HL-60 (cell line): ENCODE measurements around the gene KIR2DL4.
"Not testable (repeated sequence)": the region's sequence is repeated elsewhere in the genome, so short reads cannot be mapped to it uniquely, and the experiment has no call there.

ENCODE experiments used
- DNase-seq, 2 experiments: peaks; one replicate each; pipeline ENCODE4 v3.0.0-alpha.2; 2010 to 2020; ENCODE audit warnings: low read depth in 1 of 2, low spot score in 1 of 2
- H3K27ac ChIP-seq: fragments of 250-450 bp; sonication (Bioruptor Pico); replicated peaks from 2 replicates; pipeline ENCODE4 v1.5.1; 2020; ENCODE audit warnings: mild to moderate bottlenecking, moderate library complexity
- H3K27me3 ChIP-seq: fragments of 250-450 bp; sonication (Bioruptor Pico); 2 replicates; pipeline ENCODE4 v1.5.1; 2021; ENCODE audit warnings: mild to moderate bottlenecking, moderate library complexity; ENCODE audit not compliant: insufficient read depth, poor library complexity, severe bottlenecking
- H3K4me3 ChIP-seq: replicated peaks from 2 replicates; pipeline ENCODE4 v1.5.1; 2011; ENCODE audit warnings: mild to moderate bottlenecking, control low read depth, low read length; ENCODE audit not compliant: insufficient read depth
- CTCF ChIP-seq: IDR thresholded peaks from one replicate; pipeline ENCODE4 v1.5.1; 2011; ENCODE audit warnings: low read length, control low read depth, inconsistent platforms; ENCODE audit not compliant: insufficient read depth
- GABPA ChIP-seq: IDR thresholded peaks from 2 replicates; pipeline ENCODE4 v1.6.1; 2012; ENCODE audit warnings: low read depth
- POLR2AphosphoS5 ChIP-seq: IDR thresholded peaks from 2 replicates; pipeline ENCODE4 v1.6.1; 2012; ENCODE audit warnings: low read depth
- SPI1 ChIP-seq: IDR thresholded peaks from 2 replicates; pipeline ENCODE4 v1.6.1; 2012; ENCODE audit warnings: low read depth, mild to moderate bottlenecking, borderline replicate concordance
- TF ChIP-seq, protein P1 (sequence below): IDR thresholded peaks from 2 replicates; pipeline ENCODE4 v1.6.1; 2012; ENCODE audit warnings: low read depth; ENCODE audit not compliant: insufficient replicate concordance

The KIR2DL4 gene

GRCh38 chr19:54805665-54806515 is 2.5 kb downstream of the KIR2DL4 start:
- TF ChIP-seq, protein P1, sequence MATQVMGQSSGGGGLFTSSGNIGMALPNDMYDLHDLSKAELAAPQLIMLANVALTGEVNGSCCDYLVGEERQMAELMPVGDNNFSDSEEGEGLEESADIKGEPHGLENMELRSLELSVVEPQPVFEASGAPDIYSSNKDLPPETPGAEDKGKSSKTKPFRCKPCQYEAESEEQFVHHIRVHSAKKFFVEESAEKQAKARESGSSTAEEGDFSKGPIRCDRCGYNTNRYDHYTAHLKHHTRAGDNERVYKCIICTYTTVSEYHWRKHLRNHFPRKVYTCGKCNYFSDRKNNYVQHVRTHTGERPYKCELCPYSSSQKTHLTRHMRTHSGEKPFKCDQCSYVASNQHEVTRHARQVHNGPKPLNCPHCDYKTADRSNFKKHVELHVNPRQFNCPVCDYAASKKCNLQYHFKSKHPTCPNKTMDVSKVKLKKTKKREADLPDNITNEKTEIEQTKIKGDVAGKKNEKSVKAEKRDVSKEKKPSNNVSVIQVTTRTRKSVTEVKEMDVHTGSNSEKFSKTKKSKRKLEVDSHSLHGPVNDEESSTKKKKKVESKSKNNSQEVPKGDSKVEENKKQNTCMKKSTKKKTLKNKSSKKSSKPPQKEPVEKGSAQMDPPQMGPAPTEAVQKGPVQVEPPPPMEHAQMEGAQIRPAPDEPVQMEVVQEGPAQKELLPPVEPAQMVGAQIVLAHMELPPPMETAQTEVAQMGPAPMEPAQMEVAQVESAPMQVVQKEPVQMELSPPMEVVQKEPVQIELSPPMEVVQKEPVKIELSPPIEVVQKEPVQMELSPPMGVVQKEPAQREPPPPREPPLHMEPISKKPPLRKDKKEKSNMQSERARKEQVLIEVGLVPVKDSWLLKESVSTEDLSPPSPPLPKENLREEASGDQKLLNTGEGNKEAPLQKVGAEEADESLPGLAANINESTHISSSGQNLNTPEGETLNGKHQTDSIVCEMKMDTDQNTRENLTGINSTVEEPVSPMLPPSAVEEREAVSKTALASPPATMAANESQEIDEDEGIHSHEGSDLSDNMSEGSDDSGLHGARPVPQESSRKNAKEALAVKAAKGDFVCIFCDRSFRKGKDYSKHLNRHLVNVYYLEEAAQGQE, result no peak
- no peak for TF ChIP-seq SPI1
- TF ChIP-seq POLR2AphosphoS5, result no peak
- TF ChIP-seq GABPA, result no peak
- no peak for TF ChIP-seq CTCF
- Histone ChIP-seq H3K4me3 (no peak overlapping the region), H3K27me3 (no peaks in the 10 kb centered on the region), H3K27ac (no peak overlapping the region)
- DNase-seq, result no peak

GRCh38 chr19:54806516-54806838 is 3.1 kb downstream of the KIR2DL4 start:
- H3K27me3 ChIP-seq, result no peaks in the 10 kb centered on the region
- no peak for TF ChIP-seq CTCF
- TF ChIP-seq GABPA, result no peak
- no peak for TF ChIP-seq POLR2AphosphoS5
- no peak for TF ChIP-seq SPI1
- TF ChIP-seq, protein P1, result no peak
- DNase-seq, result no peak
- no peak overlapping the region for H3K4me3 ChIP-seq
- H3K27ac ChIP-seq, result no peak overlapping the region

DNA sequence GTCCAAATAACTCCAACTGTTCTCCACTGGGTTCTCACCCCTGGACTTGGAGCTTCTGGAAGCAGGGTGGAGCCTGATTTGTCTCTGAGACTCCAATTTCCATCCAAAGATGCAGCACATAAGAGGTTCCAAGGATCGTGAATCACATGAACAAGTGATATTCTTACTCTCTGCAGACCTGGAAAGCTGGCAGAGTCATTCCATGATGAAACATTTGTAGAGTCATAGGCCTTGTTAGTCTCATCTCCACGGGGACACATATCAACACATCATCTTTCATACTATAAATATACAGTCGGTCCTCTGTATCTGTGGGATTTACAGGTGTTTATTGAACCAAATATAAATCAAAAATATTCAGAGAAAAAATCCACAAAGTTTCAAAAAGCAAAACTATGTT is 11.2 kb downstream of the KIR2DL4 start:
- not testable (repeated sequence) for H3K27ac ChIP-seq, DNase-seq, H3K27me3 ChIP-seq, H3K4me3 ChIP-seq

DNA sequence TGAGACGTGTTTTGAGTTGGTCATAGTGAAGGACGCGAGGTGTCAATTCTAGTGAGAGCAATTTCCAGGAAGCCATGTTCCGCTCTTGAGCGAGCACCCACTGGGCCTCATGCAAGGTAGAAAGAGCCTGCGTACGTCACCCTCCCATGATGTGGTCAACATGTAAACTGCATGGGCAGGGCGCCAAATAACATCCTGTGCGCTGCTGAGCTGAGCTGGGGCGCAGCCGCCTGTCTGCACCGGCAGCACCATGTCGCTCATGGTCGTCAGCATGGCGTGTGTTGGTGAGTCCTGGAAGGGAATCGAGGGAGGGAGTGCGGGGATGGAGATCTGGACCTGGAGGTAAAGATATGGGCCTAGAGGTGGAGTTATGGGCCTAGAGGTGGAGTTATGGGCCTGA is 12.8 kb downstream of the KIR2DL4 start, which contains the start of gene KIR3DL1:
KIR3DL1 (plus strand) TSS at position 218 of the 400 bp plus-strand sequence.
- DNase-seq, H3K4me3 ChIP-seq, H3K27me3 ChIP-seq, H3K27ac ChIP-seq: not testable (repeated sequence)
